Common myeloid progenitor, CD34-positive (primary cell): ENCODE measurements around the gene NOTUM.
"Not testable (repeated sequence)": the region's sequence is repeated elsewhere in the genome, so short reads cannot be mapped to it uniquely, and the experiment has no call there.

ENCODE experiments used
- CTCF ChIA-PET: fragments of 350-600 bp; sonication (Branson Sonifier 250); formaldehyde crosslinking; loops from one replicate; lab custom pipeline; 2021; ENCODE audit warnings: antibody characterized with exemption; lab: Charles Lee
- POLR2A ChIA-PET: fragments of 350-600 bp; sonication (Branson Sonifier 250); formaldehyde crosslinking; loops from one replicate; lab custom pipeline; 2021; ENCODE audit warnings: antibody characterized with exemption; lab: Charles Lee
- DNase-seq, 3 donors: peaks; one replicate each; pipeline versions ENCODE4 v3.0.0 to v3.0.0-alpha.2; 2013
- H3K27ac ChIP-seq, 2 experiments: 1 replicate in 1 of 2; 2 replicates in 1 of 2; pipeline ENCODE4 v1.7.0; 2013; ENCODE audit warnings: inconsistent platforms in 2 of 2, low read length in 2 of 2, mild to moderate bottlenecking in 2 of 2, low read depth in 1 of 2, moderate library complexity in 1 of 2; ENCODE audit not compliant: severe bottlenecking in 2 of 2, insufficient read depth in 1 of 2, poor library complexity in 1 of 2
- H3K27me3 ChIP-seq, 5 experiments: replicated peaks in 2 of 5; 1 replicate in 3 of 5; 2 replicates in 2 of 5; pipeline versions ENCODE4 v1.6.1 to v1.7.0; 2013; ENCODE audit warnings: low read length in 4 of 5, mild to moderate bottlenecking in 2 of 5, moderate library complexity in 2 of 5, inconsistent platforms in 1 of 5; ENCODE audit not compliant: insufficient read depth in 5 of 5, control insufficient read depth in 4 of 5
- H3K36me3 ChIP-seq, 4 experiments: 1 replicate in 2 of 4; 2 replicates in 2 of 4; pipeline versions ENCODE4 v1.6.1 to v1.7.0; 2013; ENCODE audit warnings: low read length in 3 of 4, control low read depth in 1 of 4, mild to moderate bottlenecking in 1 of 4; ENCODE audit not compliant: control insufficient read depth in 4 of 4, insufficient read depth in 4 of 4
- H3K4me1 ChIP-seq, 4 experiments: 1 replicate in 3 of 4; 2 replicates in 1 of 4; pipeline versions ENCODE4 v1.6.1 to v1.7.1; 2013; ENCODE audit warnings: low read length in 3 of 4, mild to moderate bottlenecking in 3 of 4, control low read depth in 1 of 4, inconsistent platforms in 1 of 4, moderate library complexity in 1 of 4; ENCODE audit not compliant: control insufficient read depth in 4 of 4, insufficient read depth in 4 of 4; ENCODE audit errors: control extremely low read depth in 1 of 4
- H3K4me3 ChIP-seq, 7 experiments: 1 replicate in 4 of 7; 2 replicates in 3 of 7; pipeline versions ENCODE4 v1.5.1 to v1.7.0; 2013; ENCODE audit warnings: mild to moderate bottlenecking in 7 of 7, low read length in 6 of 7, moderate library complexity in 6 of 7, inconsistent platforms in 2 of 7, low read depth in 2 of 7, control low read depth in 1 of 7; ENCODE audit not compliant: insufficient read depth in 4 of 7, control insufficient read depth in 1 of 7; ENCODE audit errors: extremely low read depth in 1 of 7
- H3K9me3 ChIP-seq, 5 experiments: 1 replicate in 4 of 5; 2 replicates in 1 of 5; pipeline versions ENCODE4 v1.6.1 to v1.7.1; 2013; ENCODE audit warnings: low read length in 4 of 5, mild to moderate bottlenecking in 2 of 5, inconsistent platforms in 1 of 5, low read depth in 1 of 5, moderate library complexity in 1 of 5; ENCODE audit not compliant: control insufficient read depth in 4 of 5, insufficient read depth in 2 of 5; ENCODE audit errors: control extremely low read depth in 1 of 5
- WGBS: methylation state at CpG from one replicate; pipeline ENCODE4 v1.1.5; 2013; ENCODE audit not compliant: insufficient coverage; 5-methylcytosine and 5-hydroxymethylcytosine counted together

NOTUM gene

DNA sequence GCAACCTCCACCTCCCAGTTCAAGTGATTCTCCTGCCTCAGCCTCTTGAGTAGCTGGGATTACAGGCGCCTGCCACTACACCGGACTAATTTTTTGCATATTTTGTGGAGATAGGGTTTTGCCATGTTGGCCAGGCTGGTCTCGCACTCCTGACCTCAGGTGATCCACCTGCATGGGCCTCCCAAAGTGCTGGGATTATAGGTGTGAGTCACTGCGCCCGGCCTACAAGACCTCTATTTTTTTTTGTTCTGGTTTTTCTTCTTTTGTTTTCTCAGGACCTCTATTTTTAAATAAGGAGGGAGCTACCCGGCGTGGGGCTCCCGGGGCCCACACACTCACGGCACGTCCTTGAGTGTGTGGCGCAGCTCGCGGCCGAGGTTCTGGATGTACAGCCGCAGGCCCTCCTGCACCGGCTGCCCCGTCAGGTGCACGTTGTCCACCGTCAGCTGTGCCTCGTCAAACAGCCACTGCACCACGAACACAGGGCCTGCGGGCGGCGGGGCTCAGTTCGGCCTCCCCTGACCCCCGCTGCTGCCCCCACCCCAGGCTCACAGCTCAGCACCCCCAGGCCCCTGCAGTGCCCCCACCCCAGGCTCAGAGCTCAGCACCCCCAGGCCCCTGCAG lies 5.8 kb downstream of the NOTUM start:
- Histone ChIP-seq H3K9me3 (no peaks in the 10 kb centered on the region), H3K4me3 (no peak overlapping the region), H3K27me3 (peaks cover 0 to 26% (median 9%) of the 10 kb centered on the region in 5 experiments), H3K36me3 (no peaks in the 10 kb centered on the region), H3K27ac (no peak overlapping the region), H3K4me1 (peaks cover 0 to 22% (median 14%) of the 10 kb centered on the region in 4 experiments)
- ChIA-PET CTCF (interaction anchor here (0.9 to 4.1 kb wide), 9 partner anchors 9 to 75 kb away, joined by 3 to 28 read pairs (median 3); no protein-coding TSS in a partner anchor), POLR2A (interaction anchor here (0.6 to 0.9 kb wide), 3 partner anchors 11 to 89 kb away, joined by 3 to 7 read pairs (median 3); no protein-coding TSS in a partner anchor)
- 97% methylated on average over 15 of the region's 26 CpGs for WGBS
- no peak for DNase-seq

DNA sequence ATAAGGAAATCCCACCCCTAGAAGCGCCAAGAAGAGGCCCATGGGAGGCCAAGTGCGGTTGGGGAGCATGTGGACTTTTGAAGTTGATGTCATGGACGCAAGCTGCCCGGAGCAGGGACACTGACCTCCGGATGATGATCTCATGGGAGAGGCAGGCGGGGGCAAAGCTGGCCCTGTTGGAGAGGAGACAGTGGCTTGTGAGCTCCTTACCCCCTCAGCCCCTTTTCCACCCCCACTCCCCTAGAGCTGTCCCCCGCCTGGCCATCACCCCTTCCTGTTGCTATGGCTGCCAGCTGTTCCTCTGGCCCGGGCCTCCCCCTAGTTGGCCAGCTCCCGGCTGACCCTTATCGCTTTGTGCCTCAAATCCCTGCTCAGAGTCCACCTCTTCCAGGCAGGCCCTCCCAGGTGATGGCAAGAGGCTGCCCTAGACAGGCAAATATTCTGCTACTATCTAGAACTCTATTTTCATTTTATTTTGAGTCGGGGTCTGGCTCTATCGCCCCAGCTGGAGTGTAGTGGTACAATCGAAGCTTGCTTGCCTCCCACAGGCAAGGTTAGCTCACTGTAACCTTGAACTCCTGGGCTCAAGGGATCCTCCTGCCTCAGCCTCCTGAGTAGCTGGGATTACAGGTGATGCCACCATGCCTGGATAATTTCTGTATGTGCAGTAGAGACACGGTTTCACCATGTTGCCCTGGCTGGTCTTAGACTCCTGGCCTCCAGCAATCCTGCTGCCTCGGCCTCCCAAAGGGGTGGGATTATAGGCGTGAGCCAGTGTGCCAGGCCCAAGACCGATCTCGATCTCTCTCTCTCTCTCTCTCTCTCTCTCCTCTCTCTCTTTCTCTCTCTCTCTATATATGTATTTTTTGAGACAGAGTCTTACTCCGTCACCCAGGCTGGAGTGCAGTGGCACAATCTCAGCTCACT lies 6.6 kb downstream of the NOTUM start:
- Histone ChIP-seq H3K4me3 (no peak overlapping the region), H3K9me3 (no peaks in the 10 kb centered on the region), H3K27me3 (peaks cover 0 to 20% (median 9%) of the 10 kb centered on the region in 5 experiments), H3K4me1 (peaks cover 0 to 15% (median 8%) of the 10 kb centered on the region in 4 experiments), H3K36me3 (no peaks in the 10 kb centered on the region), H3K27ac (no peak overlapping the region)
- DNase-seq, result no peak
- ChIA-PET POLR2A (interaction anchor here (0.6 to 0.9 kb wide), 3 partner anchors 12 to 88 kb away, joined by 3 to 7 read pairs (median 3); no protein-coding TSS in a partner anchor), CTCF (interaction anchor here (0.9 to 4.1 kb wide), 14 partner anchors 8 to 221 kb away, joined by 3 to 28 read pairs (median 3); no protein-coding TSS in a partner anchor)
- 89% methylated on average over 16 of the region's 19 CpGs for WGBS

DNA sequence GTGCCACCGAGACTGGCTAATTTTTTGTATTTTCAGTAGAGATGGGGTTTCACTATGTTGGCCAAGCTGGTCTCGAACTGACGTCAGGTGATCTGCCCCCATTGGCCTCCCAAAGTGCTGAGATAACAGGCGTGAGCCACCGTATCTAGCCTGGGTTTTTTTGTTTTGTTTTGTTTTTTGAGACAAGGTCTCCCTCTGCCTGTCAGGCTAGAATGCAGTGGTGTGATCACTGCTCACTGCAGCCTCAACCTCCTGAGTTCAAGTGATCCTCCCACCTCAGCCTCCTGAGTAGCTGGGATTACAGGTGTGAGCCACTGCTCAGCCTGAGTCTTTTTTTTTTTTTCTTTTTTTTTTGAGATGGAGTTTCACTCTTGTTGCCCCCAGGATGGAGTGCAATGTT lies 7.5 kb downstream of the NOTUM start:
- peaks cover 0 to 10% (median 3%) of the 10 kb centered on the region in 5 experiments for H3K27me3 ChIP-seq
- H3K27ac ChIP-seq, H3K4me3 ChIP-seq, H3K36me3 ChIP-seq, H3K9me3 ChIP-seq, DNase-seq: not testable (repeated sequence)
- WGBS, result 67% methylated on average over 3 of the region's 5 CpGs
- ChIA-PET CTCF (interaction anchor here (1.0 to 4.1 kb wide), 8 partner anchors 9 to 220 kb away, joined by 3 to 28 read pairs (median 4); partner anchors contain the start of gene ASPSCR1), POLR2A (interaction anchor here (0.6 to 0.9 kb wide), 2 partner anchors 84 to 1763 kb away, joined by 3 read pairs; no protein-coding TSS in a partner anchor)
- peaks cover 0 to 12% (median 4%) of the 10 kb centered on the region in 4 experiments for H3K4me1 ChIP-seq

DNA sequence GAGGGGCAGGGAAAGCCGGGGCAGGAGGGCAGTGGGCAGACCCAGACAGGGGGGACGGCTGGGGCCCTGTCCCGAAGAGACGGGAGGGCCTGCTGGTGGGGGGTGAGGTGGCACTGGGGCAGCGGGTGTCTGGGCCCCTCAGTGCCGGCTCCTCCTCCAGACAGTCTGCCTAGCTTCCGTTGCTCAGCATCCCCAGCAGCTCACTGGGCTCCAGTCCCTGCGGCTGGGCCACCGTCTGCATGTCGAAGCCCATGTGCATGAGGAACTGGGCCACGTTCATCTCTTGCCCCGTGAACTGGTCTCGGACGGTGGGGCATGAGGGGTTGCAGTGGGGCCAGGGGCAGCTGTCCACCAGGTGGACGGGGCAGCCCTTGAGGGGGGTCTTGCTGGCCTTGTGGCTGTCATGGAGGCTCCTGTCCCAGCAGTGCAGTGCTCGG lies 8.2 kb downstream of the NOTUM start:
- Histone ChIP-seq H3K9me3 (no peaks in the 10 kb centered on the region), H3K36me3 (no peaks in the 10 kb centered on the region), H3K27ac (no peak overlapping the region), H3K4me1 (peaks cover 0 to 12% (median 4%) of the 10 kb centered on the region in 4 experiments), H3K27me3 (peaks cover 0 to 4% (median 0%) of the 10 kb centered on the region in 5 experiments), H3K4me3 (no peak overlapping the region)
- no peak for DNase-seq
- ChIA-PET CTCF (interaction anchor here (0.7 to 4.1 kb wide), 7 partner anchors 10 to 85 kb away, joined by 3 to 28 read pairs (median 3); partner anchors contain the start of gene ASPSCR1), POLR2A (interaction anchor here (0.9 kb wide), 1 partner anchor 84 kb away, joined by 3 read pairs; no protein-coding TSS in a partner anchor)
- 92% methylated on average over 15 of the region's 16 CpGs for WGBS

DNA sequence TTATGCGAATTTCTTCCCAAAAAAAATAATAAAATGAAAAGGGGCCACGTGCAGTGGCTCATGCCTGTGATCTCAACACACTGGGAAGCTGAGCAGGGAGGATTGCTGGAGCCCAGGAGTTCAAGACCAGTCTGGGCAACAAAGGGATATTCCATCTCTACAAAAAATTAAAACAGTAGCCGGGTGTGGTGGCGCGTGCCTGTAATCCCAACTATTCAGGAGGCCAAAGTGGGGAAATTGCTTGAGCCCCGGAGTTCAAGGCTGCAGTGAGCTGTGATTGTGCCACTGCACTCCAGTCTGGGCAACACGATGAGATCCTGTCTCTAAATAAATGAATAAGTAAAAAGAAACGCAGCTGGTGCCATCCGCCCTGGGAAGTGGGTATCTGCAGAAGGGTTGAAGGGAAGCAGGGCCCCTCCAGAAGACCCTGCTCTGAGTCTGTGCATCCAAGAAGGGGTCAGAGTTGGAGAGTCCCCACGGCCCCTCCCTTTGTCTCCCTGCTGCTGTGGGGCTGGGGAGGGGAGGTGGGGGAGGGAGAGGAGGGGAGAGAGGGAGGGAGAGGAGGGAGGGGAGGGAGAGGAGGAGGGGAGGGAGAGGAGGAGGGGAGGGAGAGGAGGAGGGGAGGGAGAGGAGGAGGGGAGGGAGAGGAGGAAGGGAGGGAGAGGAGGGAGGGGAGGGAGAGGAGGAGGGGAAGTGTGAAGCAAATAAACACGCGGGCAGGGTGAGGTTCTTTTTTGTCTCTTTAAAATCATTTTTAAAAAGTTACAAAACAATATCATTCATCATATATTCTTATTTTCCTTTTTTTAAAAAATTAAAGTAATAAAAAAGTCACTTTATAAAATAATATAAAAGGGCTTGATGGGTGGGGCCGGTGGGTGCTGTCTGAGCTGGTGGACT lies 9.0 kb downstream of the NOTUM start:
- H3K4me3 ChIP-seq, result no peak overlapping the region
- H3K27me3 ChIP-seq, result peaks cover 0 to 2% (median 0%) of the 10 kb centered on the region in 5 experiments
- 66% methylated on average over 9 of the region's 13 CpGs for WGBS
- no peak overlapping the region for H3K27ac ChIP-seq
- POLR2A ChIA-PET, result interaction anchor here (0.7 kb wide), 1 partner anchor 7 kb away, joined by 4 read pairs; no protein-coding TSS in a partner anchor
- H3K9me3 ChIP-seq, result no peaks in the 10 kb centered on the region
- DNase-seq, result no peak
- H3K4me1 ChIP-seq, result peaks cover 0 to 12% (median 4%) of the 10 kb centered on the region in 4 experiments
- H3K36me3 ChIP-seq, result no peaks in the 10 kb centered on the region
- CTCF ChIA-PET, result interaction anchor here (0.7 to 2.1 kb wide), 8 partner anchors 9 to 69 kb away, joined by 3 to 5 read pairs (median 3); partner anchors contain the start of gene ASPSCR1

DNA sequence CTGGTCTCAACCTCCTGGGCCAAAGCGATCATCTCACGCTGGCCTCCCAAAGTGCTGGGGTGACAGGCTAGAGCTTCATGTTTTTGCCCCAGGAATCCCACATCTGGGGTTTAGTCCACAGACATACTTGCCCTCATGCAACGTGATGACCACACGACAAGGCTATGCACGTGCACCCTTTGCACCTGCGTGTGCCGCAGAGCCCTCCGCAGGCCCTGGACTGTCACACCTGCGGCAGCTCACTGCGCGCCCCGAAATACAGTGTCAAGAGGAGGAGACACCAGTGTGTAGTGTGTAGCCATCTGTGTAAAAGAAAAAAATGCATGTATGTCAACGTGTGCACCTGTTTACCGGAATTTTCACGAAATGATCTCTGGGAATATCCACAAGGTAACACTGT lies 10.5 kb downstream of the NOTUM start:
- ChIA-PET CTCF (interaction anchor here (1.3 to 2.1 kb wide), 3 partner anchors 10 to 22 kb away, joined by 3 to 5 read pairs (median 4); no protein-coding TSS in a partner anchor), POLR2A (no interaction called here)
- H3K4me3 ChIP-seq, result no peak overlapping the region
- no peaks in the 10 kb centered on the region for H3K9me3 ChIP-seq
- H3K4me1 ChIP-seq, result peaks cover 0 to 12% (median 4%) of the 10 kb centered on the region in 4 experiments
- H3K36me3 ChIP-seq, result no peaks in the 10 kb centered on the region
- H3K27me3 ChIP-seq, result peaks cover 0 to 2% (median 0%) of the 10 kb centered on the region in 5 experiments
- no peak overlapping the region for H3K27ac ChIP-seq
- DNase-seq, result no peak
- 86% methylated on average over 15 of the region's 15 CpGs for WGBS
